IMR-90 (cell line): ENCODE results near the gene TUBGCP6. TPM values are rescaled to one million over a fixed set of nuclear protein-coding genes. Genes with fewer than 3 reads are reported as not detected.

Experiments
- BHLHE40 ChIP-seq: fragments of 150-350 bp; IDR thresholded peaks from 2 replicates; pipeline ENCODE4 v1.6.1; 2016; ENCODE audit warnings: mild to moderate bottlenecking, low read depth, low read length
- CHD1 ChIP-seq: IDR thresholded peaks from 2 replicates; pipeline ENCODE4 v1.6.1; 2012; ENCODE audit warnings: low read depth, low read length, improper control_type of control experiment
- CTCF ChIP-seq: conservative IDR thresholded peaks from 2 replicates; pipeline ENCODE4 v1.5.1; 2012; ENCODE audit warnings: mild to moderate bottlenecking, low read depth, low read length, improper control_type of control experiment
- SMC3 ChIP-seq: fragments of 150-350 bp; IDR thresholded peaks from 2 replicates; pipeline ENCODE4 v1.6.1; 2016; ENCODE audit warnings: low read depth, mild to moderate bottlenecking, antibody characterized with exemption, low read length, moderate library complexity
- polyA plus RNA-seq, 3 experiments: library from polyadenylated mRNA; depleted of rRNA; stranded (reverse); fragments of >200 nt; gene quantifications; 2 replicates each; pipeline ENCODE4 v1.2.3, GENCODE V29; 2012; ENCODE audit warnings: low replicate concordance in 1 of 3
- total RNA-seq: library from RNA; depleted of rRNA; stranded (reverse); fragments of >200 nt; gene quantifications from 2 replicates; pipeline ENCODE4 v1.2.3, GENCODE V29; 2012

Gene TUBGCP6
- total and polyA plus RNA-seq, 2 of the 4 experiments (the other 2 are of a cell fraction), result 10.8 to 28.6 TPM

GRCh38 chr22:50244420-50245213, at the start of gene TUBGCP6 (continued):
- TF ChIP-seq CTCF (no peak), CHD1 (no peak), SMC3 (no peak), BHLHE40 (peak; percentile 58)
